ENCODE data around the gene PLK2.

PLK2 gene

GRCh38 chr5:58447226-58447625 lies 12.7 kb downstream of the PLK2 start (continued):
- TF ChIP-seq ZBTB44 (tag by site-specific recombination; IDR thresholded peaks at IDR 0.05), result no peak
- TF ChIP-seq ZNF768 (tag by site-specific recombination; IDR thresholded peaks at IDR 0.05), result no peak
- no peak for TF ChIP-seq ZNF777 (tag by site-specific recombination; IDR thresholded peaks at IDR 0.05; ENCODE audit: borderline replicate concordance)

- H3K4me3 ChIP-seq (ENCODE audit: low read depth, low read length), result no peak overlapping the region
- POLR2A ChIA-PET, result no interaction called here
- no peaks in the 10 kb centered on the region for H3K36me3 ChIP-seq (ENCODE audit: control insufficient read depth in 2 of 2, insufficient read depth in 1 of 2, low read length in 2 of 2)
- no peaks in the 10 kb centered on the region for H3K4me1 ChIP-seq (ENCODE audit: control insufficient read depth, insufficient read depth, low read length)
- no peaks in the 10 kb centered on the region for H3K9me3 ChIP-seq (ENCODE audit: control insufficient read depth, insufficient read depth, low read depth, low read length)
- no peak overlapping the region for H3K27ac ChIP-seq (ENCODE audit: extremely low read depth, low read depth, low read length)
- no peak for TF ChIP-seq ZFP37 (tag by site-specific recombination; IDR thresholded peaks at IDR 0.05)
- TF ChIP-seq ZNF692 (tag by site-specific recombination; IDR thresholded peaks at IDR 0.05), result no peak
- no peak for TF ChIP-seq ZNF530 (tag by site-specific recombination; IDR thresholded peaks at IDR 0.05; ENCODE audit: low read depth)
- TF ChIP-seq ZNF175 (tag by site-specific recombination; IDR thresholded peaks at IDR 0.05), result no peak
- no peak for TF ChIP-seq ZNF341 (tag by site-specific recombination; IDR thresholded peaks at IDR 0.05; ENCODE audit: low read depth)
- no peak for TF ChIP-seq ZNF792 (tag by site-specific recombination; IDR thresholded peaks at IDR 0.05)
- TF ChIP-seq ZSCAN23 (tag by site-specific recombination; IDR thresholded peaks at IDR 0.05), result no peak
- CTCF ChIA-PET, result interaction anchor here (0.9 to 1.5 kb wide), 2 partner anchors 15 to 647 kb away, joined by 3 to 4 read pairs; no protein-coding TSS in a partner anchor
Observed at GRCh38 chr5:58446024-58446423, 13.9 kb downstream of the PLK2 start.

GRCh38 chr5:58444805-58445204 lies 15.1 kb downstream of the PLK2 start:
- H3K27ac ChIP-seq (ENCODE audit: extremely low read depth, low read depth, low read length), result no peak overlapping the region
- H3K36me3 ChIP-seq (ENCODE audit: control insufficient read depth in 2 of 2, insufficient read depth in 1 of 2, low read length in 2 of 2), result no peaks in the 10 kb centered on the region
- TF ChIP-seq ZNF600 (tag by site-specific recombination; IDR thresholded peaks at IDR 0.05) (no peak), ZNF549 (tag by site-specific recombination; IDR thresholded peaks at IDR 0.05) (no peak), ZNF274 (IDR thresholded peaks at IDR 0.05; ENCODE audit: low read length) (no peak), ZNF274 (tag by site-specific recombination; IDR thresholded peaks at IDR 0.05; ENCODE audit: borderline replicate concordance) (no peak), KLF1 (tag by site-specific recombination; IDR thresholded peaks at IDR 0.05) (no peak), ZNF660 (tag by site-specific recombination; IDR thresholded peaks at IDR 0.05) (no peak), PRDM6 (tag by site-specific recombination; IDR thresholded peaks at IDR 0.05) (no peak), ZNF404 (tag by site-specific recombination; IDR thresholded peaks at IDR 0.05) (no peak), KLF10 (tag by site-specific recombination; IDR thresholded peaks at IDR 0.05) (no peak), OSR2 (tag by site-specific recombination; IDR thresholded peaks at IDR 0.05) (no peak), ZNF184 (tag by site-specific recombination; IDR thresholded peaks at IDR 0.05) (no peak), SP2 (tag by site-specific recombination; IDR thresholded peaks at IDR 0.05) (no peak), IKZF3 (tag by site-specific recombination; IDR thresholded peaks at IDR 0.05) (no peak), MEIS1 (CRISPR knock-in tag; IDR thresholded peaks at IDR 0.05; ENCODE audit: borderline replicate concordance) (no peak), ZNF792 (tag by site-specific recombination; IDR thresholded peaks at IDR 0.05) (no peak), ZNF19 (tag by site-specific recombination; IDR thresholded peaks at IDR 0.05; ENCODE audit: low read depth) (no peak)
- H3K4me3 ChIP-seq (ENCODE audit: low read depth, low read length), result no peak overlapping the region
- CTCF ChIA-PET, result no interaction called here
- POLR2A ChIA-PET, result no interaction called here
- H3K9me3 ChIP-seq (ENCODE audit: control insufficient read depth, insufficient read depth, low read depth, low read length), result no peaks in the 10 kb centered on the region
- H3K4me1 ChIP-seq (ENCODE audit: control insufficient read depth, insufficient read depth, low read length), result no peaks in the 10 kb centered on the region

All from HEK293 (cell line).